HG03045 (cell line): ENCODE results near the gene CREBZF.
"Not testable (repeated sequence)": the region's sequence is repeated elsewhere in the genome, so short reads cannot be mapped to it uniquely, and the experiment has no call there.

Experiments
- ATAC-seq: cut with Tn5 transposase; IDR thresholded peaks from one replicate; pipeline ENCODE4 v1.9.1; 2021; ENCODE audit warnings: mild to moderate bottlenecking, moderate library complexity; ENCODE audit not compliant: unreplicated experiment

The CREBZF gene

GRCh38 chr11:85670949-85671663 is 6.2 kb upstream of the CREBZF start:
- ATAC-seq: not testable (repeated sequence)

GRCh38 chr11:85668157-85668556 is 3.2 kb upstream of the CREBZF start:
- ATAC-seq: no peak

- no peak for ATAC-seq
Measured at GRCh38 chr11:85666687-85667086, 1.8 kb upstream of the CREBZF start.

GRCh38 chr11:85665733-85666132 is 804 bp upstream of the CREBZF start:
- no peak for ATAC-seq

DNA sequence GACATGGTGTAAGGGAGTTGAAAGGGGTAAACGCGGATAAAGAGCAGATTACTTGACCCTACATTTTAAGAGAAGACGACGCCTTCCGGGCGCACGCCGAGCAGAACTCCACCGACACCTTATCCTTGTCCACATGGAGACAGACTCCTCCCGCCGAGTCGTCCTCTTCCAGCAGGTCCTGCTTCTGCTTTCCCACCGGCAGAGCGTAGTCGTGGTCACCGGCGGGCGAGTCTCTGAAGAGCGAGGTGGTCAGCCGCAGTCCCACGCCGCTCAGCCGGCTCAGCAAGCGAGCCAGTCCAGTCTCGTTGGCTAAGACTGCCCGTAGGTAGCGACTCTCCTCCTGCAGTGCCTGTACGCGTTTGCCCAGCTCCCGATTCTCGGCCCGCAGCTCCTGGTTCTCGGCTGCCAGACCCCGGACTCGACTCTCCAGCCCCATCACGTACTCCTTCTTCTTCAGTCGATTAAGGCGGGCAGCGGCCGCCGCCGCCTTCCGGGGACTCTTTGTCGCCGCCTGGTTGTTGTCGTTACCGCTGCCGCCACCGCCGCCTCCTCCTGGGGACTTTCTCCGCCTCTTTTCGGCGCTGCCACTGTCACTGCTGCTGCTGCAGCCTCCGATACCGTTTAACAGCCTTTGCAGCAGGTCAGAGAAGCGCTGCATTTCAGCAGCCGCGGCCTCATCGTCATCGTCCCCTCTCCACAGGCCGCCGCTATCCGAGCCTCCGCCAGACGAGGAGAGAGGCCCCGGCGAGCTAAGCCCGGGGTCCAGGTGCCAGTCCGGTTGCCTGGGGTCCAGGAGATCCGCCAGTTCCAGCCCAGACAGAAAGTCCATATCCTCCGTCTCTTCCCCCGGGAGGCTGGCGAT is 945 bp downstream of the CREBZF start:
- peak; percentile 75 for ATAC-seq

GRCh38 chr11:85663080-85663752 is 1.7 kb downstream of the CREBZF start:
- ATAC-seq: no peak

- no peak for ATAC-seq
Measured at GRCh38 chr11:85661972-85662664, 2.8 kb downstream of the CREBZF start.

- no peak for ATAC-seq
Measured at GRCh38 chr11:85658180-85658579, 6.7 kb downstream of the CREBZF start.

- no peak for ATAC-seq
Measured at GRCh38 chr11:85656777-85657176, 8.2 kb downstream of the CREBZF start.

DNA sequence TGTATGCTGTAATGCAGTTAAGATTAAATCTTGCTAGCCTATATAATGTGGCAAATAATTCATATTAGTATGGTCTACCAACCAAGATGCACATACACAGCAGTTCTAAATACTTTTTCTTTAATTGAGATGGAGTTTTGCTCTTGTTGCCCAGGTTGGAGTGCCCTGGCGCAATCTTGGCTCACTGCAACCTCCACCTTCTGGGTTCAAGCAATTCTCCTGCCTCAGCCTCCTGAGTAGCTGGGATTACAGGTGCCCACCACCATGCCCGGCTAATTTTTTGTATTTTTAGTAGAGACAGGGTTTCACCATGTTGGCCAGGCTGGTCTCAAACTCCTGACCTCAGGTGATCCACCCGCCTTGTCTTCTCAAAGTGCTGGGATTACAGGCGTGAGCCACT is 10.6 kb downstream of the CREBZF start:
- ATAC-seq: not testable (repeated sequence)

- ATAC-seq: no peak
Measured at GRCh38 chr11:85652786-85653447, 12.0 kb downstream of the CREBZF start.

DNA sequence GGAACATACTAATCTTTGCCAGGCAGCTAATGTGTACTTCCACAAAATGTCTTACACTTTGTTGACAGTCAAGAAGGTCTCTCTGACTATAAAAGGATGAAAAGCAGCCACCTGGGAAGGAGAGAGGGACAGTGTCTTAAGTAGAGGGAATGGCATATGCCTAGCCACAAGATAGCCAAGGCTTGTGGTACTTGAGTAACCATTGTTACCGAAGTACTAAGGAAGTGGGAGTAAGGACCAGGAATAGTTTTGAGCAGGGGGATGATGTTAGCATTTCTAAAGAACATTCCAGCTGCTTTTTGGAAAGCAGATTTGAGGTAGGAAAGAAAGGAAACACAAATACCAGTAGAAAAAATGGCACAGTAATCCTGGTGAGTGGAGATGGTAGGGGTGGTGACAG is 13.8 kb downstream of the CREBZF start:
- no peak for ATAC-seq

DNA sequence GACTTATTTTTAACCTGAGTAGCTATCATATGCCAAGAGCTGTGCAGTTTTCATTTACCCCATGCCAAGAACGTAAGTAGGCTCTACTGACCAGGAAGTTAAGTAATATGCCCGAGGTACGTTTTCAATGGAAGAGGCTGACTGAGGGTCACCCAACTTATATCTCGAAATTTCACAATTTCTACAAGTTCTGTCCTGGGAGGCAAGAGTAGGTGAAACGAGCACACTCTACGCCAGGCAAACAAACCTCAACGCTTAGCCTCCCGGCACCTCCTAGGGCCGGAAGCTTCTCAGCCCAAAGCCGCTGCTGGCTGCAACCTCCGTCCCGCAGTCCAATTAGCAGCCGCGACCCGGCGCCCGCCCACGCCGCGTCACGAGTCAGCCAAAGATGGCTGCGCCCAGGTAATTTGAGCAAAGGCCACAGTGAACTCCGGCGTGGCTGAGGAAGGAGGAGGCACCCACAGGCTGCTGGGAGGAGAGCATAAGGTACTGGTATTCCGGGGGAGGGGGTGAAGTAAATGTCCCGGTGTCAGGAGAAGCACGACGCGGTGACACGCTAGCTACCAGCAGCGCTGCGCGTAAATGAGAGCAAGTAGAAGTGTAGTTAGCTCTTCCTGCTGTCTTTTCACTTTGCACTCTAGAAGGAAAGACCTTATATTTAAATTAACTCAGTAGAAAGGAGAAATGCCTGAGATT is 17.2 kb downstream of the CREBZF start, which contains the start of gene TMEM126A:
TSS of gene TMEM126A (plus strand) at position 364 of the 696 bp plus-strand sequence. CDS start 2,289 bp downstream, outside the sequence.
- ATAC-seq: peak; percentile 99

DNA sequence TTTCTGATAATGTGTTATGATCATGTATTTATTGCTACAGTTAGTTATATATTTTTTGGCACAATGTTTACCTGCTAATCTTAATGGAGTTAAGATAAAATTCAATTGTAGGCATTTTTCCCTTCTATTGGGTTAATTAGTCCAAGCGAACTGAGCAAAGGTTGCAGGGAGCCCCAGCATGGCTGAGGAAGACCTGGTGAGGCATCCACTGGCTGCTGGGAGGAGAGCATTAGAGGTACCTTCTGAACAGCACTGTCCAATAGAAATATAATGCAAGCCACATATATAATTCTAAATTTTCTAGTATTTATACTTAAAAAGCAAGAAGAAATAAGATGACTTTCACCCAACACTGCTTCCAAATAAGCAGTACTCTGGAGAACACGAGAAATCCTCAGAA is 17.9 kb downstream of the CREBZF start:
- ATAC-seq: no peak

DNA sequence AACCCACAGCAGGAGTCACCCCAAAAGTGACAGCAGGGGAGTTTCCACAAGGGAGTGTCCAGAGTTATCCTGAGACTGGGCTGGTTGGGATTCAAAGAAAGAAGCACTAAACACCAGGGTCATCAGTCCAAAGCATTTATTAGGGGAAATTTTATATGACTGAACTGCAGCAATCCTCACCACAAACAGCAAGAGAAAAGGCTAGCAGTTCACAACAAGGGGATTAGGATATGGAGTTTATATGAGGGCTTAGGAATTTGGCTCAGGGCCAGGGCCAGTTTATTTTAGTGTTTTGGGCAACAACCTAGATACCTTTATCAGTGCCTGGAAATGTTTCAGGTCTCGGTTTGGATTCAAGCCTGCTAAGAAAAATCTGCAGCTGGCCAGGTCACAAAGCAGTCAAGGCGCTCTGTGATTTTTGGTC is 21.7 kb downstream of the CREBZF start:
- no peak for ATAC-seq

GRCh38 chr11:85634747-85635146 is 30.2 kb downstream of the CREBZF start:
- ATAC-seq: no peak

DNA sequence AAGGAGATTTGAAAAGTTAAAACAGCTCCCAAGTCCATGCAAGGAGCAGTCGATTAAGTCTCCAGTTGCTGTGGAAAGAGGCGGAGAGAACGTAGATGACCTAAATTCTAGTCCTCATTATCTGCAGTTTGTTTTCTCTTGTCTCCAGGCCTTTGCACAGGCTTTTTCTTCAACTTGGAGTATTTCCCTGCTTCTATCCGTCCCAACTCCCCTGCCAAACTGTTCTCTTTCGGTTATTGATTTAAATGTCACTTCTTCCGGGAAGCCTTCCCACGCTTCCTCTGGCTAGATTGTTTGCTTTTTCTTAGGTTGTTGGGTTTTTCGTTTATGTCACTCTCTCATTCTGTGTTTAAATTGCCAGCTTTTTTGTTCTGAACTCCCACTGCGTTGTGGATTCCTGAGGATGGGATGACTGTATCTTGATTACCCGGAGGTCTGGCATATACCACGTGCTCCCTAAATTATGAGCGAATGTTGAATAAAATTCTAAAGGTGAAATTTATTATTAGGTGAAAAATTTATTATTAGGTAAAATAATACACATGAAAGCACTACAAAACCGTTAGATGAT is 36.1 kb downstream of the CREBZF start:
- ATAC-seq: peak; percentile 8

DNA sequence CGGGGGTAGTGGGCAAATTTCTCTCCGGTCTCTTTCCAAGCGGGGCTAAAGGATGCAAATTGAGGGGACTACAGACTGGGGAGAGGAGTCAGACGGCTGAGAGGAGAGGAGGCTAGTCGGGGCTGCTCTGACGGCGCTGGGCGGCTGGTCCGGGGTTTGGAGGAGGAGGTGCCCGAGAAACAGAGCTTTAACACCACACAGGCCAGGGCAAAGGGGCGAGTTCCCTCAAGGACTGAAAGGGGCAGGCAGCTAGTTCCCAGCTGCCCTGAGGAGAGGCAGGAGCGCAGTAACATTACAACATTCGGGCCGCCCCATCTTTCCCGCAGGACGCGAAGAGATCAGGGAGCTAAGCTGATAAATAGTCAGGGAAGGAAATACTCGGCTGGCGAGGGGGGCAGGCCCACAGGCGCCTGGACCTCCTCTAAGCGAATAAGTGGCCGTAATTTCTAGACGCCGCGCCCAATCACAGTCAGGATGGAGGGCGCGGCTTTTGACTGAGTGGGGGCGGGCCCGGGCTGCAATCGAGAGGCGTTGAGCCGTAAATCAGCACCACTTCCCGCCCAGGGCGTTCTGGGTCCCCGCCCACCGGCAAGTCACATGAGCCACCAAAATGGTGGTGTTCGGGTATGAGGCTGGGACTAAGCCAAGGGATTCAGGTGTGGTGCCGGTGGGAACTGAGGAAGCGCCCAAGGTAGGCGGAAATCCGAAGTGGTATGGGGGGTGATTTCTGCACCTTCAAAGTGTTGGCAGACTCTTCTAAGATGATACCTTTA is 36.7 kb downstream of the CREBZF start, which contains the start of gene TMEM126B:
TSS of gene TMEM126B (plus strand) at position 596 of the 773 bp plus-strand sequence. CDS start at position 611, 15 bp downstream.
- peak; percentile 100 for ATAC-seq
